SK-N-MC (cell line): ENCODE measurements around the gene ZCCHC7.
A peak's percentile ranks its signal among the peaks of the same experiment; 100 is the strongest.

Experiments
- DNase-seq: peaks from one replicate; pipeline ENCODE4 v3.0.0-alpha.2; 2011; ENCODE audit warnings: low read depth, low spot score
- H3K27ac ChIP-seq: fragments of 200-600 bp; sonication (generic); 2 replicates; pipeline ENCODE4 v1.5.1; 2016; ENCODE audit warnings: mixed run types
- H3K36me3 ChIP-seq: fragments of 200-600 bp; sonication (generic); 2 replicates; pipeline ENCODE4 v1.6.1; 2017; ENCODE audit warnings: antibody characterized with exemption, low read length, mixed read lengths; ENCODE audit not compliant: insufficient read depth
- H3K4me3 ChIP-seq: fragments of 200-600 bp; sonication (generic); 2 replicates; pipeline ENCODE4 v1.5.1; 2016
- H3K9ac ChIP-seq: fragments of 200-600 bp; sonication (generic); 2 replicates; pipeline ENCODE4 v1.8.0; 2017; ENCODE audit warnings: mixed run types, mixed read lengths; ENCODE audit not compliant: insufficient read length
- H3K9me3 ChIP-seq: fragments of 200-600 bp; sonication (generic); 2 replicates; pipeline ENCODE4 v1.6.1; 2017; ENCODE audit warnings: low read depth, mild to moderate bottlenecking, antibody characterized with exemption, low read length, moderate library complexity, mixed read lengths
- EZH2 ChIP-seq: fragments of 200-600 bp; sonication (generic); IDR thresholded peaks from one replicate; pipeline ENCODE4 v1.6.1; 2017; ENCODE audit warnings: antibody characterized with exemption
- FOXP2 ChIP-seq: optimal IDR thresholded peaks from 2 replicates; pipeline ENCODE3; 2011; ENCODE audit warnings: mild to moderate bottlenecking, moderate library complexity; ENCODE audit not compliant: insufficient read depth; ENCODE audit errors: extremely low read length, control extremely low read depth
- POLR2AphosphoS5 ChIP-seq: IDR thresholded peaks from 2 replicates; pipeline ENCODE4 v1.6.1; 2012; ENCODE audit warnings: mild to moderate bottlenecking, low read depth, low read length, borderline replicate concordance

The ZCCHC7 gene

DNA sequence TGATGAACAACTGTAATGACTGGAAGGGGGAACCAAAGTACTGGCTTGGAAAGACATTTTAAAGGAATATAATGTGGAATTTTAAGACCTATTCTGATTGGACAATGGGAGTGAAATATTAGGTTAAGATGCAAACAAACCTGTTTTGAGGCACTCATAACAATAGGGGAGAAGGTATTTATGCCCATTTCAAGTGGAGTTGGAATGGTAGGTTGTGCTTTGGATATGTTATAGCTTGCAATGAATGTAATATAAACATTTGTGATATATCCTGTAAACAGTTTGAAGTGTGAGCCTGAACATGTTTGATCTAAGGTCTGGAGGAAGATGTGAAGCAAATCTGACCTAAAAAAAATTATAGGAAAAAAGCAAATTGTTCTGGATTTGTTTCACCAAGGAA is 172.5 kb downstream of the ZCCHC7 start:
- TF ChIP-seq EZH2: no peak
- no peak for TF ChIP-seq POLR2AphosphoS5
- no peak for TF ChIP-seq FOXP2
- peak overlapping the region; percentile 38 for H3K9ac ChIP-seq

GRCh38 chr9:37293664-37294524 is 173.5 kb downstream of the ZCCHC7 start:
- H3K27ac ChIP-seq: peak overlapping the region; percentile 92
- H3K4me3 ChIP-seq: peak overlapping the region; percentile 62
- no peaks in the 10 kb centered on the region for H3K9me3 ChIP-seq

More for the DNA sequence above, 172.5 kb downstream of the ZCCHC7 start:
- peak overlapping the region; percentile 92 for H3K27ac ChIP-seq
- no peaks in the 10 kb centered on the region for H3K9me3 ChIP-seq
- DNase-seq: no peak
- H3K36me3 ChIP-seq: no peaks in the 10 kb centered on the region; the same call in 1 of the 2 replicates
- peak overlapping the region; percentile 62; the same call in 1 of the 2 replicates for H3K4me3 ChIP-seq

DNA sequence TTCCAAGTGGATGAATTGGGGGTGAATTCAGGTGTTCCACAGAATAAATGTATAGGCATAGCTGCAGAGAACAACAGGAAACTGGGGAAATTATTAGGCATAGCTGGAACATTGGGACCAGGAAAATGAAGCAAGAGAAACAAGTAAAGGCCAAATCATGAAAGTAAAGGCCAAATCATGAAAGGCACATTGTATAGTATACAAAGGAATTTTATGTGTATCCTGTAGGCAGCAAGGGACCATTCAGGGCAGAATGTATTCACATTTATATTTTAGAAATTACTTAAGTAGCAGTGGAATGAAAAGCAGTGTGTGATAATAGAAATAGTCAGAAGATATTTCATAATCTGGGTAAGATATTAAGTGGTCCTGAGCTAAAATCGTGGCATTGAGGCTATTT is 174.8 kb downstream of the ZCCHC7 start:
- H3K4me3 ChIP-seq: no peak overlapping the region
- H3K9me3 ChIP-seq: no peaks in the 10 kb centered on the region
- H3K9ac ChIP-seq: no peak overlapping the region
- no peak for DNase-seq
- H3K27ac ChIP-seq: no peak overlapping the region
- TF ChIP-seq FOXP2 (no peak), EZH2 (no peak), POLR2AphosphoS5 (no peak)
- H3K36me3 ChIP-seq: no peaks in the 10 kb centered on the region

More at GRCh38 chr9:37293664-37294524, 173.5 kb downstream of the ZCCHC7 start:
- Histone ChIP-seq H3K36me3 (no peaks in the 10 kb centered on the region), H3K9ac (peak overlapping the region; percentile 48)
- TF ChIP-seq EZH2 (no peak), POLR2AphosphoS5 (peak; percentile 25; the same call in 1 of the 2 replicates), FOXP2 (peak; percentile 89)
- DNase-seq: peak; percentile 97

DNA sequence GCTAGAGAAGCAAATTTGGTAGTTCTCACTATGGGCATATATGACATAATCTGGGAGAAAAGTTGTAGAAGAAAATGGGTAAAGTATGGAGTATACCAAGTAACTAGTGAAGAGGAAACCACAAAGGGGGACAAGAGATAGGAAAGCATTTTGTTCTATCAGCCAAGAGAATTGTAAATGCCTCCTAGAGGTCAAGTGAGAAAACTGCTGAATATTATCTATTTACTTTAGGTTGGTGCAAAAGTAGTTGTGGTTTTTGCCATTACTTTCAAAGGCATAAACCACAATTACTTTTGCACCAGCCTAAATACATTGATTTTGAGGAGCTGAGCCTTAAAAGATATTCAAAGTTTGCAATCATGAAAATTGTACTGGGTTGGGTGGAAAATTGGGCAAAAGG is 175.4 kb downstream of the ZCCHC7 start:
- no peak overlapping the region for H3K27ac ChIP-seq
- no peaks in the 10 kb centered on the region for H3K9me3 ChIP-seq
- no peak overlapping the region for H3K4me3 ChIP-seq
- no peak overlapping the region for H3K9ac ChIP-seq
- TF ChIP-seq POLR2AphosphoS5 (no peak), EZH2 (no peak), FOXP2 (no peak)
- DNase-seq: no peak
- no peaks in the 10 kb centered on the region for H3K36me3 ChIP-seq

DNA sequence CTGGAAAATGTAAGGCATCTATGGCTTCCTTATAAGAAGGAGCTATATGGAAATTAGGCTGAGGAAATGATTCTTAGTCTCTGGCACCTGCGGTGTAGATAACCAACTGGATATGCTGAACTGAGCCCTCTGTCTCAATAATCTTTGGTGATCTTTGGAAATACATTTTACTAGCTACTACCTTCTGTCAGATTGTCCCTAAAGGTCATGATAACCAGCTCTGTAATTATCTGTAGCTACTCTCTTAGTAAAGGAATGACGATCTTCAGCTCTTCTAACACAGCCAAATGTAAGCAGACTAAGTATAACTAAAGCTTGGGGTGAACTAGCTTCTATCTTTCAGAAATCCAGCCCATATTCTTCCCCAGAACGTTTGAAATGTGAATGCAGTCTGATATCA is 177.2 kb downstream of the ZCCHC7 start:
- TF ChIP-seq POLR2AphosphoS5 (no peak), EZH2 (no peak), FOXP2 (no peak)
- no peak overlapping the region for H3K27ac ChIP-seq
- no peak overlapping the region for H3K4me3 ChIP-seq
- no peaks in the 10 kb centered on the region for H3K9me3 ChIP-seq
- H3K36me3 ChIP-seq: no peaks in the 10 kb centered on the region
- H3K9ac ChIP-seq: no peak overlapping the region
- DNase-seq: no peak

- H3K9me3 ChIP-seq: no peaks in the 10 kb centered on the region
- no peak overlapping the region for H3K4me3 ChIP-seq
- H3K36me3 ChIP-seq: peaks cover 8% of the 10 kb centered on the region; the same call in 1 of the 2 replicates
- no peak for TF ChIP-seq EZH2
- TF ChIP-seq FOXP2: no peak
- no peak for TF ChIP-seq POLR2AphosphoS5
- no peak overlapping the region for H3K9ac ChIP-seq
- no peak overlapping the region for H3K27ac ChIP-seq
- no peak for DNase-seq
Measured at GRCh38 chr9:37300620-37301019, 180.2 kb downstream of the ZCCHC7 start.

GRCh38 chr9:37301042-37301853 is 180.9 kb downstream of the ZCCHC7 start:
- no peak for DNase-seq
- Histone ChIP-seq H3K4me3 (no peak overlapping the region), H3K9me3 (no peaks in the 10 kb centered on the region), H3K36me3 (peaks cover 8% of the 10 kb centered on the region; the same call in 1 of the 2 replicates), H3K27ac (no peak overlapping the region), H3K9ac (no peak overlapping the region)
- TF ChIP-seq EZH2: no peak
- no peak for TF ChIP-seq FOXP2
- TF ChIP-seq POLR2AphosphoS5: no peak

DNA sequence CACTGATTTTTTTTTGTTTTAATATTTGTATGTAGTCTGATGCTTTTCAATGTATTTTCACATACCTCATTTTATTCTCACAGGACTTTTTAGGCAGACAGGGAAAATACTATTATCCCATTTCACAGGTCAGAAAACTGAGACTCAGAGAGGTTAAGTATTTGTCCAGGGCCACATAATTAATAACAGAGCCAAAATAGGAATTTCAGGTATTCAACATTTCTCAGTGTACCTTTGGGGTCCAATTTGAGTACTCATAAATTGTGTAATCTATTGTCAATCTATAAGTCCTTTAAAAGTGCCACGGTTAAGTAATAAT is 181.4 kb downstream of the ZCCHC7 start:
- DNase-seq: no peak
- Histone ChIP-seq H3K9me3 (no peaks in the 10 kb centered on the region), H3K27ac (no peak overlapping the region), H3K4me3 (no peak overlapping the region), H3K36me3 (peaks cover 8% of the 10 kb centered on the region; the same call in 1 of the 2 replicates), H3K9ac (no peak overlapping the region)
- no peak for TF ChIP-seq EZH2
- TF ChIP-seq POLR2AphosphoS5: no peak
- TF ChIP-seq FOXP2: no peak
